GM23248 (cell line): ENCODE results near the gene SPANXN2. TPM values are rescaled to one million over a fixed set of nuclear protein-coding genes. Genes with fewer than 3 reads are reported as not detected.

Experiments
- DNase-seq: peaks from one replicate; pipeline ENCODE4 v3.0.0-alpha.2; 2015
- H2AFZ ChIP-seq: fragments of 200-600 bp; sonication (generic); 2 replicates; pipeline ENCODE4 v1.6.1; 2016; ENCODE audit warnings: antibody characterized with exemption
- H3F3A ChIP-seq: fragments of 200-600 bp; sonication (generic); 2 replicates; pipeline ENCODE4 v1.6.1; 2016; ENCODE audit warnings: mild to moderate bottlenecking, antibody characterized with exemption, mixed run types; ENCODE audit not compliant: insufficient read depth
- H3K27ac ChIP-seq: fragments of 200-600 bp; sonication (generic); 2 replicates; pipeline ENCODE4 v1.5.1; 2016; ENCODE audit warnings: mild to moderate bottlenecking
- H3K27me3 ChIP-seq: fragments of 200-600 bp; sonication (generic); replicated peaks from 2 replicates; pipeline ENCODE4 v1.6.1; 2016; ENCODE audit warnings: mild to moderate bottlenecking; ENCODE audit not compliant: insufficient read depth
- H3K36me3 ChIP-seq: fragments of 200-600 bp; sonication (generic); 2 replicates; pipeline ENCODE4 v1.6.1; 2016; ENCODE audit warnings: low read depth, mild to moderate bottlenecking
- H3K4me1 ChIP-seq: fragments of 200-600 bp; sonication (generic); 2 replicates; pipeline ENCODE4 v1.6.1; 2016; ENCODE audit warnings: mild to moderate bottlenecking; ENCODE audit not compliant: insufficient read depth
- H3K4me2 ChIP-seq: fragments of 200-600 bp; sonication (generic); one replicate; pipeline ENCODE4 v1.6.1; 2016; ENCODE audit warnings: mild to moderate bottlenecking; ENCODE audit not compliant: unreplicated experiment
- H3K4me3 ChIP-seq: fragments of 200-600 bp; sonication (generic); 2 replicates; pipeline ENCODE4 v1.5.1; 2016; ENCODE audit warnings: mild to moderate bottlenecking
- H3K79me2 ChIP-seq: fragments of 200-600 bp; sonication (generic); 2 replicates; pipeline ENCODE4 v1.6.1; 2016; ENCODE audit warnings: mild to moderate bottlenecking; ENCODE audit not compliant: insufficient read depth
- H3K9ac ChIP-seq: fragments of 200-600 bp; sonication (generic); 2 replicates; pipeline ENCODE4 v1.6.1; 2016; ENCODE audit warnings: mild to moderate bottlenecking
- H3K9me2 ChIP-seq: fragments of 200-600 bp; sonication (generic); 2 replicates; pipeline ENCODE4 v1.6.1; 2016; ENCODE audit warnings: mixed run types, mild to moderate bottlenecking, moderate library complexity; ENCODE audit not compliant: insufficient read depth
- H3K9me3 ChIP-seq: fragments of 200-600 bp; sonication (generic); one replicate; pipeline ENCODE4 v1.6.1; 2017; ENCODE audit warnings: low read depth
- H4K20me1 ChIP-seq: fragments of 200-600 bp; sonication (generic); 2 replicates; pipeline ENCODE4 v1.6.0; 2016; ENCODE audit not compliant: insufficient read depth
- EZH2 ChIP-seq: fragments of 200-600 bp; sonication (generic); IDR thresholded peaks from 2 replicates; pipeline ENCODE4 v1.6.1; 2018; ENCODE audit warnings: antibody characterized with exemption, mild to moderate bottlenecking; ENCODE audit not compliant: insufficient read depth, poor library complexity, severe bottlenecking
- EZH2phosphoT487 ChIP-seq: fragments of 200-600 bp; sonication (generic); IDR thresholded peaks from 2 replicates; pipeline ENCODE4 v1.6.1; 2018; ENCODE audit warnings: antibody characterized with exemption, moderate library complexity, mild to moderate bottlenecking, low read depth; ENCODE audit not compliant: insufficient read depth
- WGBS, 2 experiments: methylation state at CpG; one replicate each; pipeline ENCODE4 v1.1.6; 2015 to 2017; ENCODE audit warnings: low lambda C conversion rate in 2 of 2, low coverage in 1 of 2; ENCODE audit errors: missing lambda C conversion rate in 2 of 2; 5-methylcytosine and 5-hydroxymethylcytosine counted together
- in situ Hi-C: fragments of 300-500 bp; cut with MboI; formaldehyde crosslinking; loops from 2 replicates; pipeline ENCODE4 v1.15.0; 2020
- polyA plus RNA-seq: library from polyadenylated mRNA; unstranded; fragments of >200 nt; fragmentation: Nextera tagmentation; extraction: Ambion mirVana; gene quantifications from 2 replicates; pipeline ENCODE4 v1.2.1, GENCODE V29; 2016
- total RNA-seq: library from RNA; depleted of rRNA; stranded (reverse); fragments of >200 nt; shearing (Covaris generic); gene quantifications from 2 replicates; pipeline ENCODE4 v1.2.3, GENCODE V29; 2014

SPANXN2 gene
- total and polyA plus RNA-seq, 2 experiments from 2014 or later: not detected

DNA sequence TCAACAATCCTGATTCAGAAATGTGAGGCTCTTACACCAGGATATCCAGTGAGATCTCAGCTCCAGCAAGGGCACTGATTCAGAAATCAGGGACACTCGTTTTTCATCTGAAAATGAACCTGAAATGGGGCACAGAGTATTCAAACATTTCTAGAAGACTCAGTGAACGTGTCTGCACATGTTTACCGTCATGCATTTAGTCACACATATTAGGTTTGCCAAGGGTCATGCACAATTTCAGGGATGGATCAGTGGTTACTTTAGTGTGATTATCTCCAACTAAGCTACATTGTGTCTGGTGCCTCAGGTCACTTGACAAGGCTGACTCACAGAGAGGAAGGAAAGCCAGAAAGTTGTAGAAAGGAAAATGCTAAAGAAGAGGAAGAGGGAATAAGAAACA, 33.6 kb upstream of the SPANXN2 start:
- in situ Hi-C loops: no loop called here
- no peak for DNase-seq
- no peak overlapping the region for H3K9ac ChIP-seq
- no peak overlapping the region for H2AFZ ChIP-seq
- WGBS, 2 experiments: 3 to 7% methylated on average over 3 of the region's 3 CpGs
- H3K9me3 ChIP-seq: no peaks in the 10 kb centered on the region
- TF ChIP-seq EZH2phosphoT487 (no peak), EZH2 (no peak)
- no peaks in the 10 kb centered on the region for H4K20me1 ChIP-seq
- H3F3A ChIP-seq: no peaks in the 10 kb centered on the region
- H3K4me3 ChIP-seq: no peak overlapping the region
- no peaks in the 10 kb centered on the region for H3K4me1 ChIP-seq
- no peaks in the 10 kb centered on the region for H3K9me2 ChIP-seq
- H3K27ac ChIP-seq: no peak overlapping the region
- H3K79me2 ChIP-seq: no peaks in the 10 kb centered on the region
- no peaks in the 10 kb centered on the region for H3K27me3 ChIP-seq
- no peaks in the 10 kb centered on the region for H3K36me3 ChIP-seq
- H3K4me2 ChIP-seq: no peak overlapping the region

DNA sequence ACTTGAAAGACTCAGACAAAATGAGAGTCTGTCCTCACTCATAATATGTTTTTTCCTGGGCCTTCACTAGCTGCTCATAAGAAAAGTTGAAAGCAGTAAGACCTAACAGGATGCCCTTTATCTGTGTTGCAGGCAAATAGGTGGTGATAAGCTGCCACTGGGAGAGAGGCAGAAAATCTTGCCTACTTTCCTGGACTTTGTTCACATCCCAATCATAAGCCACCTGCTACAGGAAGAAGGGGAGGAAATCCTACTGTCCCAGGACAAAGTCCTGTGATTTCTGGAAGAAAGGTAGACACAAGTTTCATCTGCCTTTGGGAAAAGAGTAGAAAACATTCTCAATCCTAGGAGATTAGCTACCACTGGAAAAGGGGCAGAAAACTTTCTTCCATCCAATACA, 13.3 kb upstream of the SPANXN2 start:
- H3K79me2 ChIP-seq: no peaks in the 10 kb centered on the region
- no peaks in the 10 kb centered on the region for H3K9me2 ChIP-seq
- no peaks in the 10 kb centered on the region for H3K27me3 ChIP-seq
- H3K4me3 ChIP-seq: no peak overlapping the region
- no peak overlapping the region for H3K4me2 ChIP-seq
- no peak overlapping the region for H3K9ac ChIP-seq
- no peak for TF ChIP-seq EZH2phosphoT487
- no peak for TF ChIP-seq EZH2
- no peaks in the 10 kb centered on the region for H4K20me1 ChIP-seq
- H3K9me3 ChIP-seq: no peaks in the 10 kb centered on the region
- DNase-seq: no peak
- in situ Hi-C loops: no loop called here
- H2AFZ ChIP-seq: no peak overlapping the region
- no peak overlapping the region for H3K27ac ChIP-seq
- no peaks in the 10 kb centered on the region for H3K36me3 ChIP-seq
- no peaks in the 10 kb centered on the region for H3K4me1 ChIP-seq
- no peaks in the 10 kb centered on the region for H3F3A ChIP-seq

DNA sequence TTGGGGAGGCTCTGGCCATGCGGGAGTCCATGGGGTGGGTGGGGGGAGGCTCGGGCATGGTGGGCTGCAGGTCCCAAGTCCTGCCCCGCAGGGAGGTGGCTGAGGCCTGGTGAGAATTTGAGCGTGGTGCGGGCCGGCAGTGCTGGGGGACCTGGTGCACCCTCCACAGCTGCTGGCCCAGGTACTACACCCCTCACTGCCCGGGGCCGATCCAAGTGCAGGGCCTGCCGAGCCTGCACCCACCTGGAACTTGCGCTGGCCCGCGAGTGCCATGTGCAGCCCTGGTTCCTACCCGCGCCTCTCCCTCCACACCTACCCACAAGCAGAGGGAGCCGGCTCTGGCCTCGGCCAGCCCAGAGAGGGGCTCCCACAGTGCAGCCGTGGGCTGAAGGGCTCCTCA, 5.7 kb upstream of the SPANXN2 start:
- H3K4me2 ChIP-seq: no peak overlapping the region
- H3K36me3 ChIP-seq: no peaks in the 10 kb centered on the region
- TF ChIP-seq EZH2 (no peak), EZH2phosphoT487 (no peak)
- H3K27ac ChIP-seq: no peak overlapping the region
- no peaks in the 10 kb centered on the region for H3K27me3 ChIP-seq
- DNase-seq: no peak
- no peaks in the 10 kb centered on the region for H3K9me3 ChIP-seq
- H2AFZ ChIP-seq: no peak overlapping the region
- no peaks in the 10 kb centered on the region for H3K9me2 ChIP-seq
- in situ Hi-C loops: no loop called here
- H4K20me1 ChIP-seq: no peaks in the 10 kb centered on the region
- H3K9ac ChIP-seq: no peak overlapping the region
- WGBS, 2 experiments: 60% methylated on average over 1 of the region's 17 CpGs; no CpG with 5 or more reads in 1 of the 2 experiments
- no peaks in the 10 kb centered on the region for H3F3A ChIP-seq
- no peaks in the 10 kb centered on the region for H3K79me2 ChIP-seq
- no peak overlapping the region for H3K4me3 ChIP-seq
- H3K4me1 ChIP-seq: no peaks in the 10 kb centered on the region

DNA sequence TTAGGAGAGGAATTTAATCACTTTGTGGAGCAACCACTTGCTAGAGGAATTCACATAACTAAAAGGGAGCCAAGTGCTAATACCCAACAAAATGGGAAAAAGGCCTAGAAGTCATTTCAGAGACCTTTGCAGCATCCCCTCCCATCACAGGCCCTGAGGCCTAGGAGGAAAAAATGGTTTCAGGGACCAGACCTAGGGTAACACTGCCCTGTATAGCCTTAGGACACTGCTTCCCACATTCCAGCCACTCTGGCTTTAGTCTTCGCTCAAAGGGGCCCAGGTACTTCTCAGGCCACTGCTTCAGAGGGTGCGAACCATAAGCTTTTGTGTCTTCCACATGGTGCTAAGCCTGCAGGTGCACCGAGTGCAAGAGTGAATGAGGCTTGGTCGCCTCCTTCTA, 19.1 kb downstream of the SPANXN2 start:
- no peaks in the 10 kb centered on the region for H4K20me1 ChIP-seq
- TF ChIP-seq EZH2phosphoT487 (no peak), EZH2 (no peak)
- no peak overlapping the region for H3K4me2 ChIP-seq
- no peaks in the 10 kb centered on the region for H3K27me3 ChIP-seq
- H3K36me3 ChIP-seq: no peaks in the 10 kb centered on the region
- DNase-seq: no peak
- in situ Hi-C loops: no loop called here
- 6 to 13% methylated on average over 4 of the region's 4 CpGs for WGBS, 2 experiments
- no peaks in the 10 kb centered on the region for H3F3A ChIP-seq
- H3K4me3 ChIP-seq: no peak overlapping the region
- no peak overlapping the region for H3K27ac ChIP-seq
- H2AFZ ChIP-seq: no peak overlapping the region
- H3K79me2 ChIP-seq: no peaks in the 10 kb centered on the region
- H3K4me1 ChIP-seq: no peaks in the 10 kb centered on the region
- no peaks in the 10 kb centered on the region for H3K9me2 ChIP-seq
- H3K9me3 ChIP-seq: no peaks in the 10 kb centered on the region
- no peak overlapping the region for H3K9ac ChIP-seq

DNA sequence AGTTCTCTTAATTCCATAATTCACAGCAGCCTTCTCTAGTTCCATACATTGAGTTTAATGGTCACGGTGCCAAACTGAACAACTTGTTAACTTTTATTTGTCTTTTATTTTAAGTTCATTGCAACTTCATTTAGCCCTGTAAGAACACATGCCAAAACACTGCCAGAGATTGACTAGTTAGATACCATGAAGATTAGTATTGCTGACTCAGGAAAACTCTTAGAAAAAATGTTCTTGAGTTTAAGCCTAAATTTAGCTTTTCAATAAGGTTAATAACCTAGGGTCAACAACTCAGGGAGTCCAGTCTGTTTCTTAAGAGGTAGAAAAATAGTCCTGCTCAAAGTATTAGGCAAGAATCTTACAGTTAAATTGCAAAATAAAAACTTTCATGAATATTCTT, 25.7 kb downstream of the SPANXN2 start:
- no peak overlapping the region for H3K4me2 ChIP-seq
- H2AFZ ChIP-seq: no peak overlapping the region
- H3F3A ChIP-seq: no peaks in the 10 kb centered on the region
- no peak overlapping the region for H3K27ac ChIP-seq
- no peak overlapping the region for H3K4me3 ChIP-seq
- TF ChIP-seq EZH2phosphoT487: no peak
- TF ChIP-seq EZH2: no peak
- H3K36me3 ChIP-seq: no peaks in the 10 kb centered on the region
- WGBS, 2 experiments: 7 to 40% methylated on average over 1 of the region's 1 CpG
- H3K4me1 ChIP-seq: no peaks in the 10 kb centered on the region
- no peaks in the 10 kb centered on the region for H3K9me3 ChIP-seq
- no peak overlapping the region for H3K9ac ChIP-seq
- H3K9me2 ChIP-seq: no peaks in the 10 kb centered on the region
- no peaks in the 10 kb centered on the region for H3K79me2 ChIP-seq
- H3K27me3 ChIP-seq: no peaks in the 10 kb centered on the region
- in situ Hi-C loops: no loop called here
- no peaks in the 10 kb centered on the region for H4K20me1 ChIP-seq
- DNase-seq: no peak
